Suprapubic skin (tissue), 3 donors: ENCODE data around the gene NOTO.
A peak's percentile ranks its signal among the peaks of the same experiment; 100 is the strongest.

Source experiments
- POLR2AphosphoS5 ChIP-seq, 3 donors: sonication (generic); formaldehyde crosslinking; IDR thresholded peaks; one replicate each; pipeline ENCODE4 v1.6.1; 2017; ENCODE audit warnings: antibody characterized with exemption in 3 of 3
- TF ChIP-seq, protein P1 (sequence below), 2 donors: fragments of 200-600 bp in 1 of 2; fragments of 450-650 bp in 1 of 2; sonication (generic) in 1 of 2; IDR thresholded peaks; one replicate each; pipeline ENCODE4 v1.5.1; 2016 to 2019; ENCODE audit warnings: antibody characterized with exemption in 2 of 2, mild to moderate bottlenecking in 1 of 2, moderate library complexity in 1 of 2

- TF ChIP-seq, protein P1, sequence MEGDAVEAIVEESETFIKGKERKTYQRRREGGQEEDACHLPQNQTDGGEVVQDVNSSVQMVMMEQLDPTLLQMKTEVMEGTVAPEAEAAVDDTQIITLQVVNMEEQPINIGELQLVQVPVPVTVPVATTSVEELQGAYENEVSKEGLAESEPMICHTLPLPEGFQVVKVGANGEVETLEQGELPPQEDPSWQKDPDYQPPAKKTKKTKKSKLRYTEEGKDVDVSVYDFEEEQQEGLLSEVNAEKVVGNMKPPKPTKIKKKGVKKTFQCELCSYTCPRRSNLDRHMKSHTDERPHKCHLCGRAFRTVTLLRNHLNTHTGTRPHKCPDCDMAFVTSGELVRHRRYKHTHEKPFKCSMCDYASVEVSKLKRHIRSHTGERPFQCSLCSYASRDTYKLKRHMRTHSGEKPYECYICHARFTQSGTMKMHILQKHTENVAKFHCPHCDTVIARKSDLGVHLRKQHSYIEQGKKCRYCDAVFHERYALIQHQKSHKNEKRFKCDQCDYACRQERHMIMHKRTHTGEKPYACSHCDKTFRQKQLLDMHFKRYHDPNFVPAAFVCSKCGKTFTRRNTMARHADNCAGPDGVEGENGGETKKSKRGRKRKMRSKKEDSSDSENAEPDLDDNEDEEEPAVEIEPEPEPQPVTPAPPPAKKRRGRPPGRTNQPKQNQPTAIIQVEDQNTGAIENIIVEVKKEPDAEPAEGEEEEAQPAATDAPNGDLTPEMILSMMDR (IDR thresholded peaks at IDR 0.05), result peak; percentile 37 to 60
- no peak for TF ChIP-seq POLR2AphosphoS5 (IDR thresholded peaks at IDR 0.05)
Observed at GRCh38 chr2:73156539-73157124, 45.7 kb upstream of the NOTO start.
